DMS153 treated with DMSO at 0.1 percent for 48 hours (cell line): ENCODE data around the gene GRID2.

Source experiments
- DNase-seq: peaks from one replicate; lab custom pipeline; 2025; ENCODE audit not compliant: unreplicated experiment; lab: John Stamatoyannopoulos, UW

Gene GRID2

DNA sequence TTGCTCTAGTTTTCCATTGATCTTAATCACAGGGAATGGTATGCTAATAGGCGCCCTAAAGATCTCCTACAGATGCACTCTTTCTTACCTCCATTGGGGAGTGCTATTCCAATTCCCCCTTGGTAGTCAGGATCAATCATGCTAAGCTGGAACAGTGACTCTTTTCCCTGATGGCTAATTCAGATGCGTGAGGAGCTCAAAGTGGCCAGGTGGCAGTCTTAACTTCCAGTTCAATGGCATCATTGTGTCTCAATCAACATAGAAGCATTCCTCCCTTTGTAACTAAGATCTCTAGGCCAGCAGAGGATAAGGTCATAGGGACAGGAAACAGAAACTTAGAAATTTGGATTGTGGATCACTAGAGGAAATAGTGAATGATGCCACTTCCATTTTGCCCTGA is 216.8 kb downstream of the GRID2 start:
- no peak for DNase-seq

DNA sequence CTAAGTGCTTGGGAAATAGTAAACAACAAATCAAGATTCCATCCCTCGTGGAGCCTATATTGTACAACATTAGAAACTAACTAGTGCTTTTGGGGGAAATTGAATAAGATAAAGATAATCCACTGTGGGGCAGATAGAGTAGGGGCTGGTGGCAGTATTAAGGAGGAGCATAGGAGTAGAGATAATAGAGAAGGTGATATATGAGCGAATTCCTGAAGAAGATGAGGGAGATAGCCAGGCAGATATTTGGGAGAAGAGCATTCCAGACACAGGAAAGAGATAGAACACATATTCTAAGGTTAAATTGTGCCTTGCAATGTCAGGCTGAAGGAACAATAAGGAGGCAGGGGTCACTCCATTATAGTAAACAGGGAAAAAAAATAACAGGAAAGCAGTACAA is 218.2 kb downstream of the GRID2 start:
- DNase-seq: no peak

DNA sequence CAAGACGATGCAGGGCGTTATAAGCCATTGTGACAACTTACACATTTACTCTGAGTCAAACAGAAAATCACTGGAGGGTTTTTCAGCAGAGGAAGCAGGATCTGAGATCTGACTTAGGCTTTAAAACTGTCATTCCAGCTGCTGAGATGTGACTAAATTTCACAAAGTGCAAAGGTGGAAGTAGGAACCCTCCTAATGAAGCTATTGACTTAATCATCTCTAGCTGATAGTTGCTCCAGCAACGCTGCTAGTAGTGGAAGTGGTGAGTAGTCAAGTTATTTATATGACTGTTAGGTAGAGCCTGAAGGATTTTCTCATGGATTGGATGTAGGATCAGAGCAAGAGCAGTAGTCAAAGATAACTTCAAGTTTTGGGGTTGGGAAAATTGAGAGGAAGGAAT is 218.6 kb downstream of the GRID2 start:
- DNase-seq: no peak

DNA sequence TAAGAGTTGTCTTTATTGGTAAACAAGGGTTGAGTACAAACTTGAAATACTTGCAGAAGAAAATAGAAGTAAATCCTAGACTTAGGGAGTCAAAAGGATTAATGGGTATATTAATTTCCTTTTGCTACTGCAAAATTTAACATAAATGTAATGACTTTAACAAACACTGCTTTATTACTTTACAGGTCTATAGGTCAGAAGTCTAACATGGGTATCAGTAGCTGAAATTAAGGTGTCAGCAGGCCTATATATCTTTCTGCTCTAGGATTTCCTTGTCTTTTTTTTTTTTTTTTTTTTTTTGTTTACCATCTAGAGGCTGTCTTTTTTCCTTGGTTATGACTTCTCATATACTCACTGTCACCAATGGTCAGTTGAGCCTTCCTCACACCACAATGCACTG is 220.4 kb downstream of the GRID2 start:
- no peak for DNase-seq

DNA sequence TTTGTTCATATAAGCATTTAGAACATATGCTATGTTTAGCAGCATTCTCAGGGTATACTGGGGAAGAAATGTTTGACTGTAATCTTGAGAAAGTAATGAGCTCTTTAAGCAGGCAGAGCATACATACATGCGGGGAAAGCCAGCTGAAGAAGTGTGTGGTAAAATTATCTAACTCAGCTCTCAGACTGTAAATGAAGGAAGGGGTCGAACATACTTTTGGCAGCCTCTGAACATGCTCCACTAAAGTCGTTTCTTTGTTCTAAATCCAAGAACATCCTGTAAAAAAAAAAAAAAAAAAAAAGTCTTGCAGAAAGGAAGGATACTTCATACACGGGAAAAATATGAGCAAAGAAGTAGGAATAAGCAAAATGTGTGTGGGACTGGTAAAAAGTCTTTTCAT is 224.8 kb downstream of the GRID2 start:
- no peak for DNase-seq

DNA sequence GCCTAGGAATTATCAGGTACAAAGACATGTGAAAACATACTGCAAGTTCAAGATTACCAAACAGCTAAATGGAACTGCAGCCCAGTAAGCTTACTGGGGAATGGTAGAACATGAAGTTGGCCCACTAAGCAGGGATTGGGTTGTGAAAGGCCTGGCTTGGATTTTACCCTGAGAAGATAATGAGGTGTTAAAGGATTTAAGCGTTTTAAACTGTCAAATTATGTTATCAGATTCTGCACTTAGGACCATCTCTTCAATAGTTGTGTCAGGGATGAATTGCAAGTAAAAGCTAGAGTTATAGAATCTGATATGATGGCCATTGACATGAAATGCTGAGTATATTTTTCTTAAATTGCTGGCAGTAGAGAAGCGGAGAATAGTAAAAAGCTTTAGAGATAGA is 225.7 kb downstream of the GRID2 start:
- no peak for DNase-seq

DNA sequence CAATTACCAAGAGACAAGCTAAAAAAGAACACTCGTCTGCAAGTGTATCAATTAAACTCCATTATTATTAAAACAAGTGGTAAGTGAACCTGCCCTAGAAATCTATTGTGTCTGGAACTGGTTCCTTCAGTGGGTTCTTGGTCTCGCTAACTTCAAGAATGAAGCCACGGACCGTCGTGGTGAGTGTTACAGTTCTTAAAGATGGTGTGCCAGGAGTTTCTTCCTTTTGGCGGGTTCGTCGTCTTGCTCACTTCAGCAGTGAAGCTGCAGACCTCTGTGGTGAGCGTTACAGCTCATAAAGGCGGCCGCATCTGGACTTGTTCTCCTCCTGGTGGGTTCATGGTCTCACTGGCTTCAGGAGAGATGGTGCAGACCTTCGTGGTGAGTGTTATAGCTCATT is 231.8 kb downstream of the GRID2 start:
- no peak for DNase-seq

DNA sequence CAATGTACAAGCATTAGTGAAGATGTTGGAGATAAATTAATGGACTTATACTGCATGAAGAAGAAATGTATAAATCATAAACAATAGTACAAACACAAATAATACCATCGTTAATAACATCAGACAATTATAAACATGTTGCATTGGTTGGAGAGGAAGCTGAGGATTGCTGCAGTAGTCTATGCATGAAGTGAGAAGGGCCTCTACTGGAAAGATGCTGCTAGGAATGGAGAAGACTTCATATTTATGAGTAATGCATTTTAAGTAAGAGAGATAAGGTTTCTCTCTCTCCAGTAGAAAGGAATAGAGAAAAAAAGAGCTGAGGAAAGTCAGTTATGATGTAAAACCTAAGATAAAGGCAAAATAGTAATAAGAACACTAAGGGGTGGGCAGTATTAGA is 247.8 kb downstream of the GRID2 start:
- no peak for DNase-seq

DNA sequence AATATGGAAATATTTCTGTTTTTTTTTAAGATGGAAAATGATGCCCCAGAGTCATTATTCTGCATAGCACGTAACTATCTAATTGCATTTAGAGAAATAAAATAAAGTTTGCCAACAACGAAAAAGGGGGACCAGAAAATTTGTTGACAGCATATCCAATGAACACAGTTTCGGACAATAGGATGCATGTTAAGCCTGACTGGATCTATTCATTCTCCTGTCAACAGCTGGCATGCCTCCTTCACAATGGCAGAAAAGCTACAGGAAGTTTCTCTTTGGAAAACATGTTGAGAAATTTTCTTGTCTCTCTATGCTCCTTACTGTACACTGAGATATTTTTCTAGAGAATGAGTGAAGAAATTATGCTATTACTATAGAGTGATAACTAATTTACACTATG is 262.5 kb downstream of the GRID2 start:
- DNase-seq: no peak

DNA sequence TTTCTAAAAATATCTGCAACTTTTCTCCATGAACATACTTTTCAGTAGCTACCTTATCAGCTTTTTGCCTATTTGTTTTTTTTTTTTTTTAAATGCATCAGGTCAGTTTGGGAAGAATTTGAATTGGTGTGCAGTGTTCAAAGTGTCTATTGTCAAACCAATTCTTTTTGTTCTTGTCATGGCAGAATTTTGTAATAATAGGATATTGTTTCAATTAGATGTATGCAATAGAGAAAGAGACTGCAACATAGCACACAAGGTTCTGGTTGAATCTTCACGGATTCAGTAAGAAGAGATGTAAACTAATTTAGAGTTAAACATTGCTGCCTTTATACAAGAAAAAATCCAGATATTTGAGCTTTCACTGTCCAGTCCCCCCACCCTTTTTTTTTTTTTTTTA is 277.1 kb downstream of the GRID2 start:
- no peak for DNase-seq

DNA sequence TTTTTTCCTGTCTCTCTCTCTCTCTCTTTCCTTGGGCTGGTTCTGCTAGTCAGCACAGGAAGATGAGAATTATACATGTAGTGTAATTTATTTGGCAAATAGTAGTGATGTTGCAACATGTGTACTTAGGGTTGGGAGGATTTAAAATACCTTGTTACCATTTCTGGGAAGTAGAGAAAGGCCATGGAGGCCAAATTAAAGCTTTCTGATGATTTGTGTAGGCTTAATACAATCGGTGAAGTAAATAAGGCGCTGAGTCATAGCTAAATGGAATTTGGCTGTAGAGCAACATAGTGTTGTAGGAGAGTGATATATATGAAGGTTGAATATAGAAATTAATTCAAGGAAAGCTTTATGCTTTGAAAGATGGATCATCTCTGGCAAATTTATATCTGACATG is 295.3 kb downstream of the GRID2 start:
- DNase-seq: no peak

DNA sequence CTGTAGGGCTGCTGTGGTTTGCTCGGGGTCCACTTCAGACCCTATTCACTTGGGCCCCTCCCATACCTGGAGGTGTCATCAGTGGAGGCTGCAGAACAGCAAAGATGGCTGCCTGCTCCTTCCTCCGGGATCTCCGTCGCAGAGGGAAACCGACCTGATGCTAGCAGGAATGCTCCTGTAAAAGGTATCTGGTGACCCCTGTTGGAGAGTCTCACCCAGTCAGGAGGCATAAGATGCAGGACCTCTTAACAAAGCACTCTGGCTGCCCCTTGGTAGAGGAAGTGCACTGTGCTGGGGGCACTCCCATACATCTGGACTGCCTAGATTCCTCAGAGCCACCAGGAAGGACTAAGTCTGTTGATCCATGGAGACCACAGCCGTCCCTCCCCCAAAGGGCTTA is 296.9 kb downstream of the GRID2 start:
- DNase-seq: no peak

DNA sequence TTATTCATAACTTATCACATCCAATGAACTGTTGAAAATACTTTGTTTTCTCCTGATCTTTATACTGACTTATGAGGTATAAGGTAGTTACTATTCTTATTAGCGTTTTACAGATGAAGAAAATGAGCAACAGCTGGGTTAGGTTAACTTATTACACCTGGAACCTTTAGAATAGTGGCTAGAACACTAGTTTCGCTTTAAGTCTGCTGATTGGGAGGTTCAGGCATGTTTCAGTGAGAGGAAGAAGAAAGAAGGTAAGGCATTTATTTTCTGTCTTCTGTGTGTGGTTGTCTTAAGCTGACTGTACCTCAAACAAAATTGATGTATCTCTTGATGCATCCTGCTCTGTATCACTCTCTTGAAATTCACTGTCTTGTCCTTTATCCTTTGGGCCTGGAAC is 302.5 kb downstream of the GRID2 start:
- DNase-seq: no peak

DNA sequence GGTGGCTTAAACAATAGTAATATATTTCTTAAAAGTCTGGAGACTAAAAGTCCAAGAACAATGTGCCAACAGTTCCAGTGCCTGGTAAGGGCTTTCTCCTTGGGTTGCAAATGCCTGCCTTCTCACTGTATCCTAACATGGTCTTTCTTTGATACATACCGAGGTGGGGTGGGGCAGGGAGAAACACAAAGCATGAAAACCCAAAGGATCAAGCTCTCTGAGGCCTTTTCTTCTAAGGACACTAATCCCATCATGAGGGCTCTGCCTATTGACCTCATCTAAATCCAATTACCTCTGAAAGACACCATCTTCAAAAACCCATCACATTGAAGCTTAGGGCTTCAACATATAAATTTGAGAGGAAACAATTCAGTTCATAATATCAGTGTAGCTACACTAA is 311.3 kb downstream of the GRID2 start:
- no peak for DNase-seq

DNA sequence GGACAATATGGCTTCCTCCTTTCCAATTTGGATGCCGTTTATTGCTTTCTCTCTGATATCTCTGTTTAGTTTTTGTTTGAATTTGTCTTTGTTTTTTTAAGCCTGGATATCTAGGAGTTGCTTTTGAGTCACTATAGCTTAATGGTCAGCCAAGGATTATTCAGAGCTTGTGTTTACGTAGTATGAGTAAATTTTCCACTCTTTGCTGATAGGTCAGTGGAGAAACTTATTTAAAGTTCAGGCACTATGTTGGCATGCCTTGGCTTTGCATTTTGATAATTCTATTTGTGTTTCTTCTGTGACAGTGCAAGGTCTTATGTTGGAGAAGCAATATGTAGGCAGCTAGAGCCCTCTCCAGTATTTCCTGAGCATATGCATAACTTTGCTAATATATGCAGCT is 315.2 kb downstream of the GRID2 start:
- DNase-seq: no peak

DNA sequence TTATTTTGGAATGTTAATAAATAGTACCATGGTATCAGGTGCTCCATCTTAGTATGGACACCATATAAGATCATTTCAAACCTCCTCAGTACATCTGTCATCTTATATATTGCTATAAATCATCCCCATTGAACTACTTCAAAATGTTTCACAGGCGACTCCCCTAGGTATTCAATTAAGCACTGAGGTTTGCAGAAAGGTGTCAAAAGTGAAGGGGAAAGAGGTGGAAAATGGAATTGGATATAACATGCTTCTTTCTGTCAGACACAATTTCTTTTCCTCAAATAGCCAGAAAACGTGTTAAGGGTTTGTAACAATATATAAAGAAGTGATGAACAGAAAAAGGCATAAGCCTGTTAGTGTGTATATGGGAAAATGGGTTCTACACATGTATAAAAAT is 325.5 kb downstream of the GRID2 start:
- DNase-seq: no peak

DNA sequence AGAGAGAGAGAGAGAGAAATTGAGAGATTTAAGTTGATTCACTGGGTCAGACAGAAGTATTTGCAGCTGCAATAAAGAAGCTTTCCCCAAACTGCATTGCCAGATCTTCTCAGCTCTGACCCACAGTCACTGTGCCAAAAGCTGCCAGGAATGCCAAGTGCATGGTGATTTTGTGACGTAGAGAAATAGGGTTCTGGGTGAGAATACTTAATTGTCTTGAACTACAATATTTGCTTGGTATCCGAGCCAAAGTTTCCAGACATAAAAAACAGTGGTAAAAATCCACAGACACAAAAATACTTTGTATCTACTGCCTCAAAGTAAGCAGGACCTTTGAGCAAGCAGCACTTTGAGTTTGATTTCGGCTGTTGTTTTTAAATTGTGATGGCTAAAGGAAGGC is 331.1 kb downstream of the GRID2 start:
- no peak for DNase-seq

DNA sequence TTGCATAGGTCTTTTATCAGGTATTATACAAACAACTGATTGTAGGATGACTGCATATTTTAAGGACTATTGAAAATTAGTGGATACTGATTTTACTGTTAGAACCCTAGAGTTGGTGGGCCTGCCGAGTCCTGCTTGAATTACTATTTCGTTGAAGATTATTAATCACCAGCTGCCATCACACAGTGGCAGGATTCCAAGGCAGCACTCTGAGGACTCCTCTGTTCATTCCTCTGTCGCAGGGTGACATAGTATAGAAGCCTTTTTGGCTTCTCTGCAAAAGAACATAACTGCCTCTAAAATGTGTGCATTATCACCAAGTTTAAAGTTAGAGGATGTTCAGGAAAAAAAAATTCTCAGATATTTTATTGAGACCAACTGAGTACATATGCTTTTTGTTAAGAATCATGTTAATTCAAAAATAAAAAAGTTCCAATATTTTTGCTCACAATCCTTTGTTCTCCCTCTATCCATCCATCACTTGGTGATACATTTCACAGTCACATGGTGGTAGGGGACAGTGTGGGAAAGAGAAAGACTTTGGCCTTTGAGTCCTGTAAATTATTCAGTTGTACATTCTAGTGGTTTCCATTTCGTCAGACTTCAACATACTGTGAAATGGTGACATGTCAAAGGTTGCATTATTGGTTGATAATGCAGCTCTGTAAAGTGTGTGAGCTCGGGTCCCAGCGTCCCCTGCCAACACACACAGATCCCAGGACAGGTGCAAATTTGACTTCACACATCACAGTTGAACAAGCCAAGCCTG is 332.5 kb downstream of the GRID2 start:
- DNase-seq: no peak

DNA sequence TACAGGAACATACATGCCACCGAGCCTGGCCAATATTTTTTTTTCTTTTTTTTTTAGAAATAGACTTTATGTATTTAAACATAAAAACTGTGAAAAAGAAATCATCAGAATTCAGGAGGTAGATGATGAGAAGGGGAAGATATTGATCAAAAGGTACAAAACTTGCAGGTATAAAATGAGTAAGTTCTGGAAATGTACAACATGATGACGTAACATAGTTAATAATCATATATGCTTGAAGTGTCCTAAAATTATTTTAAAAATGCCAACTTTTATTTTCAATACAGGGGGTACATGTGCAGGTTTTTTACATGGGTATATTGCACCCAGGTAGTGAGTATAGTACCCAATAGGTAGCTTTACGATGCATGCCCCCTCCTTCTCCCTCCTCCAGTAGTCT is 337.6 kb downstream of the GRID2 start:
- DNase-seq: no peak

DNA sequence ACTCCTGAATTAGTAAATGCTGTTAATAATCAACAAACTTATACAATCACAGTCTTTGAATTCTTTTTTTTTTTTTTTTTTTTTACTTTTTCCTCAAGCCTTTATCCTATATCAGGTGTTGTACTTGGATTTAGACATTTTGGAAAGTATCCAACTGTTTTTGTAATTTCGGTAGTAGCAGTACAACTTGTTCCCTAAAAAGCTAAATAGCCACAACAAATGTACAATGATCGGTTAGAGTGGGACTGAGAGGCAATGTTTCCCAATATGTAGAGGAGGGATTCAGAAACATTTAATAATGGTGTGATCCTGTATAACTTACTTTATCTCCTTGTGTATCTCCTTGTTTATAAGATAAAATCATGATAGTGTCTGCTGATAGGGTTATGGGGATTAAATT is 343.1 kb downstream of the GRID2 start:
- DNase-seq: no peak

DNA sequence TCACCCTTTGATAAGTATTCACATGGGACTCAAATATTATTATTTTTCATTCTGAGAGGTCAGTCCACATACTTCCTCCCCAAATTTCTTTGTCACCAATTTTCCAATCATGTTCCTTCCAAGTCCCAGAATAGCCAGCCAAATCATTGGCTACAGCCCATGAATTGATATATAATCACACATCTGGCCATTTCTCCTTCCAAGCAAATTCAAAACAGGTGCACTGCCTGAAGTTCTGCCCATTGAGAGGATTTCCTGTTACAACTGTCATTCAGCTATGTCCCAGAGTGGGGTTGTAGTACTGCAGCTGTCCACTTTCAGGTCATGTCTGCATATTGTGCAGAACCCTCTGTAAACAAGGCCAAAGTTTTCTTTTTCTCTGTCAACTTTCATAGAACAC is 347.8 kb downstream of the GRID2 start:
- DNase-seq: no peak

DNA sequence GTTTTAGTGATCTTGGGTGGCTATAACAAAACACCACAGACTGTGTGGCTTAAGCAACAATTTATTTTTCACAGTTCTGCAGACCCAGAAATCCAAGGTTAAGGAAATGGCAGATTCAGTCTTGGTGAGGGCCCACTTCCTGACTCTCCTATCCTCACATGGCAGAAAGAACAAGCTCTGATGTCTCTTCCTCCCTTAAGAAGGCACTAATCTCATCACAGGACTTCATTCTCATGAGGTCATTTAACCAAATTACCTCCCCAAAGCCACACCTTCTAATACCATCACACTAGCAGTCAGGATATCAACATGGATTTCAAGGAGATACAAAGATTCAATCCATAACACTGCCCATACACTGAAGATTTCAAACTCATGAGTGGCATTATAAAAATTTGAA is 350.3 kb downstream of the GRID2 start:
- no peak for DNase-seq

DNA sequence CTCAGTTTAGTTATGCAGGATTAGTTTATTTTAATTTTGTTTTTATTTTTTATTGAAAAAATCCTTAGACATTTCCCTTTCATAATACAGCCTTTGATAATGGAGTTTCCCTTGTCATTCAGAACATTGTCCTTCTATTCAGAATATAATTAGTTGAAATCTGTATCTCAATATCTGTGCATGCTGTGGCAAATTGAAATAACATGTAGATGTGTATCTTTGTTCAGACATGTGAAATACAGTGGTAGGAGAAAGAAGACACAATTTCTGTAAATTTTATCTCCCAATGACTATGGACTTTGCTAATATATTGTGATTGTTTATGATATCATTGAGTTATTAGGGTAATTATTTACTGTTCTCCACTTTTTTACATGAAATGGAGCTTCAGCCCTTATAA is 353.9 kb downstream of the GRID2 start:
- no peak for DNase-seq

DNA sequence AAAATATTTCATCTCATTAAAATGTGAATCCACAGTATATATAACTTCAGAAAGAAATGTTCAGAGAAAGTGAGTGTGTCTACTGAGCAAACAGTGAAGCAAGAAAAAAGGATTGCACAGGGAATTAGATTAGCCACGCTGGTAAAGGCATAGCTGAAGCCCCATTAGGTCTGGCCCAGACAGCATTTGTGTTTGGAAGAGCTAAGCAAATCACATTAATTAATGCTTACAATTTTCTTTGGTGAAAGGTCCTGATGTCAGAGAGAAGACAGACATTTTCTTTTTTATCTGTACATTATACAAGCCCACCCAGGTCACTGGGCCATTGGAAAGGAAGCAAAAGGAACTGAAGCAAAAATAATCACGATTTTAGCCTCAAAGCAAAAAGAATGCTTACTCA is 354.6 kb downstream of the GRID2 start:
- DNase-seq: no peak
